Stomach (tissue), 9 donors: Measurements from ENCODE around the gene ARHGAP15. TPM values are rescaled to one million over a fixed set of nuclear protein-coding genes. Genes with fewer than 3 reads are reported as not detected.
A peak's percentile ranks its signal among the peaks of the same experiment; 100 is the strongest.

Experiments used
- DNase-seq, 2 donors: peaks; one replicate each; pipeline versions ENCODE4 v3.0.0 to v3.0.0-alpha.2; 2013 to 2019
- H3K27ac ChIP-seq, 5 donors: fragments of 200-600 bp in 4 of 5; sonication (generic) in 4 of 5; one replicate each; pipeline ENCODE4 v1.5.1; 2013 to 2019; ENCODE audit warnings: mild to moderate bottlenecking in 1 of 5, moderate library complexity in 1 of 5
- H3K27me3 ChIP-seq, 3 donors: fragments of 200-600 bp; sonication (generic); one replicate each; pipeline ENCODE4 v1.5.1; 2017 to 2019; ENCODE audit warnings: mixed run types in 1 of 3
- H3K36me3 ChIP-seq, 4 donors: fragments of 200-600 bp; sonication (generic); 1 replicate in 3 of 4; 2 replicates in 1 of 4; pipeline ENCODE4 v1.5.1; 2016 to 2019
- H3K4me1 ChIP-seq, 4 donors: fragments of 200-600 bp; sonication (generic); one replicate each; pipeline ENCODE4 v1.5.1; 2016 to 2019
- H3K4me3 ChIP-seq, 4 donors: fragments of 200-600 bp; sonication (generic) in 3 of 4; one replicate each; pipeline ENCODE4 v1.5.1; 2016 to 2019; ENCODE audit warnings: mild to moderate bottlenecking in 1 of 4
- H3K9me3 ChIP-seq, 4 donors: fragments of 200-600 bp; sonication (generic); one replicate each; pipeline ENCODE4 v1.5.1; 2016 to 2019
- EP300 ChIP-seq: sonication (generic); formaldehyde crosslinking; IDR thresholded peaks from one replicate; pipeline ENCODE4 v1.6.1; 2017; ENCODE audit warnings: antibody characterized with exemption
- POLR2A ChIP-seq, 4 donors: fragments of 450-650 bp; IDR thresholded peaks; one replicate each; pipeline ENCODE4 v1.6.1; 2016; ENCODE audit warnings: antibody characterized with exemption in 4 of 4, control low read depth in 2 of 4, mild to moderate bottlenecking in 1 of 4, moderate library complexity in 1 of 4
- POLR2AphosphoS5 ChIP-seq, 3 donors: sonication (generic); formaldehyde crosslinking; IDR thresholded peaks; one replicate each; pipeline ENCODE4 v1.6.1; 2016; ENCODE audit warnings: antibody characterized with exemption in 3 of 3
- WGBS, 5 donors: extraction: QIAGEN DNeasy Blood & Tissue Kit in 3 of 5; methylation state at CpG; one replicate each; pipeline versions ENCODE4 v1.1.5 to v1.1.7; 2013 to 2018; 5-methylcytosine and 5-hydroxymethylcytosine counted together
- intact Hi-C: fragments of 100-400 bp; cut with DNase I; formaldehyde crosslinking; loops from one replicate; pipeline ENCODE4 v1.15.1; 2023; ENCODE audit warnings: low total_unique reads
- polyA plus RNA-seq, 3 donors: library from polyadenylated mRNA; stranded (reverse); fragments of 200-250 nt; gene quantifications; one replicate each; pipeline ENCODE4 v1.2.3, GENCODE V29; 2013
- total RNA-seq, 5 donors: library from RNA; depleted of rRNA; stranded (reverse); fragments of >200 nt; gene quantifications; one replicate each; pipeline versions ENCODE4 v1.1.0 to v1.2.3, GENCODE V29; 2014 to 2016
- TF ChIP-seq, protein P1 (sequence below), 7 experiments: fragments of 450-650 bp in 4 of 7; fragments of 200-600 bp in 3 of 7; sonication (generic) in 3 of 7; IDR thresholded peaks; one replicate each; pipeline ENCODE4 v1.5.1; 2016 to 2019; ENCODE audit warnings: antibody characterized with exemption in 7 of 7, control low read depth in 2 of 7, mild to moderate bottlenecking in 1 of 7
- donor health status: healthy with polysubstance abuse.
- donor health status: Bipolar disorder and iron deficiency.
- donor health status: healthy.

The ARHGAP15 gene
- total and polyA plus RNA-seq, 8 donors, result 1.8 to 66.3 (median 6.8) TPM; not detected in 1

DNA sequence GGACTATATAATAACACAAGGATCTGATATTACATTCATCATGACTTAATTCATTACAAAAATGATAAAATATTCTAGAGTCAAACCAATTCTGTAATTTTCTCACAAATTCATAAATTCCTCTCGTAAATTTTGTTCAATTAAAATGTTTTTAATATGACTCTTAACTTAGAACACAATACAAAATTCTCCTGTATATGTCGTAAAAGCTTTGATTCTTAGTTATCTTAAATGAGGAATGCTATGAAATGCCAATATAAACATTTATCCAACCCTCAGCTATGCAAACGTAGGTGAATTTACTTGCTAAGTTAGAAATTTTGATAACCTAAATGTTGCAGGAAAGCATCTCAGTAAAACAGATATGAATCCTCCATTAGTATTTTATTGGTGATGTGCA is 28.9 kb downstream of the ARHGAP15 start:
- 28 to 52% (median 51%) methylated on average over 3 of the region's 3 CpGs for WGBS, 5 donors
- H3K9me3 ChIP-seq, result no peaks in the 10 kb centered on the region
- H3K27ac ChIP-seq, result no peak overlapping the region
- intact Hi-C loops, result no loop called here
- H3K27me3 ChIP-seq, result peaks cover 0 to 5% (median 0%) of the 10 kb centered on the region in 3 donors
- no peaks in the 10 kb centered on the region for H3K36me3 ChIP-seq
- peaks cover 0 to 50% (median 11%) of the 10 kb centered on the region in 4 donors for H3K4me1 ChIP-seq
- H3K4me3 ChIP-seq, result peak overlapping the region in 1 of 4 donors; percentile 8
- TF ChIP-seq POLR2AphosphoS5 (IDR thresholded peaks at IDR 0.05) (no peak), POLR2A (IDR thresholded peaks at IDR 0.05) (no peak), EP300 (no peak)
- TF ChIP-seq, protein P1, sequence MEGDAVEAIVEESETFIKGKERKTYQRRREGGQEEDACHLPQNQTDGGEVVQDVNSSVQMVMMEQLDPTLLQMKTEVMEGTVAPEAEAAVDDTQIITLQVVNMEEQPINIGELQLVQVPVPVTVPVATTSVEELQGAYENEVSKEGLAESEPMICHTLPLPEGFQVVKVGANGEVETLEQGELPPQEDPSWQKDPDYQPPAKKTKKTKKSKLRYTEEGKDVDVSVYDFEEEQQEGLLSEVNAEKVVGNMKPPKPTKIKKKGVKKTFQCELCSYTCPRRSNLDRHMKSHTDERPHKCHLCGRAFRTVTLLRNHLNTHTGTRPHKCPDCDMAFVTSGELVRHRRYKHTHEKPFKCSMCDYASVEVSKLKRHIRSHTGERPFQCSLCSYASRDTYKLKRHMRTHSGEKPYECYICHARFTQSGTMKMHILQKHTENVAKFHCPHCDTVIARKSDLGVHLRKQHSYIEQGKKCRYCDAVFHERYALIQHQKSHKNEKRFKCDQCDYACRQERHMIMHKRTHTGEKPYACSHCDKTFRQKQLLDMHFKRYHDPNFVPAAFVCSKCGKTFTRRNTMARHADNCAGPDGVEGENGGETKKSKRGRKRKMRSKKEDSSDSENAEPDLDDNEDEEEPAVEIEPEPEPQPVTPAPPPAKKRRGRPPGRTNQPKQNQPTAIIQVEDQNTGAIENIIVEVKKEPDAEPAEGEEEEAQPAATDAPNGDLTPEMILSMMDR (IDR thresholded peaks at IDR 0.05), result no peak
- DNase-seq, result no peak

GRCh38 chr2:143158551-143159485 is 29.6 kb downstream of the ARHGAP15 start:
- 26 to 53% (median 39%) methylated on average over 10 of the region's 10 CpGs for WGBS, 5 donors
- TF ChIP-seq POLR2AphosphoS5 (IDR thresholded peaks at IDR 0.05) (no peak), EP300 (no peak)
- TF ChIP-seq, protein P1 (IDR thresholded peaks at IDR 0.05), result no peak
- H3K36me3 ChIP-seq, result no peaks in the 10 kb centered on the region
- H3K27ac ChIP-seq, result no peak overlapping the region
- no peaks in the 10 kb centered on the region for H3K9me3 ChIP-seq
- H3K4me1 ChIP-seq, result peaks cover 0 to 50% (median 11%) of the 10 kb centered on the region in 4 donors
- peak overlapping the region in 1 of 4 donors; percentile 8 for H3K4me3 ChIP-seq
- intact Hi-C loops, result no loop called here
- peaks cover 0 to 5% (median 0%) of the 10 kb centered on the region in 3 donors for H3K27me3 ChIP-seq
- no peak for DNase-seq

DNA sequence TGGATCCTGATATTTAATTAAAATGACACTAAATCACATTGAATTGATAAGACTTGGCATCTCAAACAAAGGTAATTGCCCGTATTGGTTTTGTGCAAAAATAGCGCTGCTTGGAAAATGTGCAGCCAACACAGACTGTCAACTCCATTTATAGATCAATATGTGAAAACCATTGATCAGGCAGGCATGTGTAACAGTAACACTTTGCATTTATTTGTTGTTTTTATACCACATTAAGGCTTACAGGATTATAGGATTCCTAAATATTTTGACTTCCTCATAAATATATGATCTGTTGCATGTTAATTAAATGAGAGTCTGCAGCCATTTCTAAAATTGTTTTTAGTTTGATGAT is 30.2 kb downstream of the ARHGAP15 start:
- H3K9me3 ChIP-seq, result no peaks in the 10 kb centered on the region
- H3K4me3 ChIP-seq, result no peak overlapping the region
- H3K27me3 ChIP-seq, result peaks cover 0 to 5% (median 0%) of the 10 kb centered on the region in 3 donors
- DNase-seq, result no peak
- intact Hi-C loops, result no loop called here
- 28 to 50% (median 43%) methylated on average over 2 of the region's 2 CpGs for WGBS, 5 donors
- peaks cover 0 to 50% (median 11%) of the 10 kb centered on the region in 4 donors for H3K4me1 ChIP-seq
- H3K36me3 ChIP-seq, result no peaks in the 10 kb centered on the region
- no peak for TF ChIP-seq POLR2AphosphoS5 (IDR thresholded peaks at IDR 0.05)
- TF ChIP-seq, protein P1 (IDR thresholded peaks at IDR 0.05), result no peak
- no peak for TF ChIP-seq EP300
- TF ChIP-seq POLR2A (IDR thresholded peaks at IDR 0.05), result no peak
- no peak overlapping the region for H3K27ac ChIP-seq

DNA sequence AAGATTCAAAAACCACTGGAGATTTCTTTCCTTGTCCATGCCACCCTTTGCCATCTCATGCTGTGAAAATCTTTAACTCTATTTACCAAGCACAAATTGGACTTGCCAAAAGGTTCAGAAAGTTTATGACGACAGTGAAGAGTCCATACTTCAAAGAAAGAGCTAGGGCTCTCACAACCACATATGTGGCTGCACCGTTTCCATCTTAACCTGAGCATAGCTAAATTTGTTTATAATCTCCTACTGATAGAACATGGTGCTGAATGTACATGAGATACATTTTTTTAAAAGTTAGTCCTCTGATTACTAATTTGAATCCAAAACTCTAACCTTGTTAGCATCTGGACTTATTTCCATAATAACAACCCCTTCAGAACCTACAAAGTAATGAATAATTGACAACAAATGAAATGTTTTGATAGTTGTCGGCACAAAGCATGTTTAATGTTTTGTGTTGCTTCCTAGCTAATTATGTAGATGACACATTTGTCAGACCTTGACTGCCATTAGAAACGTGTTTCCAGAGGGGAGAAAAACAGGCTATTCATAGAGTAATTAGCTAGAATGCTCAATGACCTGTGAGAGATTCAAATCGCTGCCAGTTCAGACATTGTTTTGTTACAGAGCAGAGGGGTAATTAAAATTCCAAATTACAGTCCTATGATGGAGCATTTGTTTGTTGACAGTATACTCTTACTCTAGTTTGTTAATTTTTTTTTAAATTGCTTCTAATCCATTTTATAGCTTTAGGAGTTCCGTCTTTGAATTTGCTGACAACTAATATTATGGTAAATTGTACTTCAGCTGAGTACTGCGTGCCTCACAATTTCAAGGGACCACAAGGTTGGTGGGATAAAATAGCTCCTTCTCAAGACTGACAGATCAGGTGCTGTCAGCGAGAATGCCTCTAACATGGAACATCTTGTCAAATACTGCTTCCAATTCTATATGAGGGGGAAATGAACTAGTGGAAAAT is 31.8 kb downstream of the ARHGAP15 start:
- Histone ChIP-seq H3K4me3 (no peak overlapping the region), H3K27me3 (peaks cover 0 to 5% (median 0%) of the 10 kb centered on the region in 3 donors), H3K4me1 (peaks cover 0 to 47% (median 11%) of the 10 kb centered on the region in 4 donors), H3K9me3 (no peaks in the 10 kb centered on the region), H3K27ac (no peak overlapping the region), H3K36me3 (no peaks in the 10 kb centered on the region)
- TF ChIP-seq POLR2AphosphoS5 (IDR thresholded peaks at IDR 0.05), result no peak
- intact Hi-C loops, result loop anchor here (10.0 kb wide), 1 partner anchor 94 kb away; no protein-coding TSS in a partner anchor
- WGBS, 5 donors, result 81 to 87% (median 82%) methylated on average over 8 of the region's 8 CpGs
- DNase-seq, result no peak
